Activated CD4-positive, alpha-beta T cell treated with anti-CD3 and anti-CD28 coated beads, Interleukin-10, Interleukin-2, amounts not matched to agents 100 ng/mL and 50 ng/mL, durations not matched to agents 16 hours and 8 hours (primary cell): ENCODE results near the gene KCNH3.
"Not testable (repeated sequence)": the region's sequence is repeated elsewhere in the genome, so short reads cannot be mapped to it uniquely, and the experiment has no call there.

ENCODE experiments used
- DNase-seq: peaks from one replicate; pipeline ENCODE4 v3.0.0-alpha.2; 2020

Gene KCNH3

GRCh38 chr12:49531745-49532144 is 7.1 kb upstream of the KCNH3 start:
- DNase-seq = no peak

- no peak for DNase-seq
Measured at GRCh38 chr12:49533331-49533730, 5.5 kb upstream of the KCNH3 start.

GRCh38 chr12:49534122-49534521 is 4.7 kb upstream of the KCNH3 start:
- DNase-seq = not testable (repeated sequence)

GRCh38 chr12:49534731-49535278 is 4.0 kb upstream of the KCNH3 start:
- DNase-seq = no peak

GRCh38 chr12:49535921-49536525 is 2.8 kb upstream of the KCNH3 start:
- DNase-seq = no peak

GRCh38 chr12:49536526-49537071 is 2.2 kb upstream of the KCNH3 start:
- DNase-seq = no peak

GRCh38 chr12:49537231-49537751 is 1.5 kb upstream of the KCNH3 start:
- no peak for DNase-seq

- no peak for DNase-seq
Measured at GRCh38 chr12:49537752-49538509, 899 bp upstream of the KCNH3 start.

- DNase-seq = no peak
Measured at GRCh38 chr12:49539406-49540228, 787 bp downstream of the KCNH3 start.

- no peak for DNase-seq
Measured at GRCh38 chr12:49540229-49541139, 1.7 kb downstream of the KCNH3 start.

- DNase-seq = no peak
Measured at GRCh38 chr12:49541140-49541861, 2.5 kb downstream of the KCNH3 start.

GRCh38 chr12:49541911-49542505 is 3.2 kb downstream of the KCNH3 start:
- no peak for DNase-seq

GRCh38 chr12:49542592-49543160 is 3.8 kb downstream of the KCNH3 start:
- DNase-seq = no peak

GRCh38 chr12:49543221-49543913 is 4.5 kb downstream of the KCNH3 start:
- DNase-seq = no peak

- no peak for DNase-seq
Measured at GRCh38 chr12:49543914-49544815, 5.3 kb downstream of the KCNH3 start.

- DNase-seq = no peak
Measured at GRCh38 chr12:49545815-49546214, 7.0 kb downstream of the KCNH3 start.

GRCh38 chr12:49546481-49546880 is 7.7 kb downstream of the KCNH3 start:
- no peak for DNase-seq

- DNase-seq = no peak
Measured at GRCh38 chr12:49547090-49547690, 8.4 kb downstream of the KCNH3 start.
